NCI-H748 treated with DMSO at 0.1 percent for 48 hours (cell line): ENCODE results near the gene IGSF6.
"Not testable (repeated sequence)": the region's sequence is repeated elsewhere in the genome, so short reads cannot be mapped to it uniquely, and the experiment has no call there.

Experiments
- DNase-seq: peaks from one replicate; lab custom pipeline; 2025; lab: John Stamatoyannopoulos, UW

Gene IGSF6

GRCh38 chr16:21652453-21652852, at the start of gene IGSF6:
IGSF6 (minus strand) TSS chr16:21652608; CDS start chr16:21652598, 10 bp downstream.
- DNase-seq, result no peak

DNA sequence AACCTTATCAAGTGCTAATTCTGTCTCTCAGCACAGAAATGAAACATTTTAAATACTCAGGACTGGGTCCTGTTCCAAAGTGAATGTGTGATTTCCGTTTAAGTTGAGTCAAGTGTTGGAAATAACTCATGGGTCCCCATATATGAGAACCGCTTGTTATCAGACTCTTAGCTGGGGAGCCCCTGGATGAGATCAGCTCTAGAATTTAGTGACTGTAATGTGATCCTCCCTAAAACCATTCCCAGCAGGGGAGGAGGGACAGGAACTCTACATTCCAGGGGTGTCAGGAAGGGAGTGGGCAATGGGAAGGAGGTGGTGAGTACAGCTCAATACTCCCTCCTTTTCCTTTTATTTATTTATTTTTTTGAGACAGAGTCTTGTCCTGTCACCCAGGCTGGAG, 48.9 kb upstream of the IGSF6 start:
- DNase-seq, result no peak

- no peak for DNase-seq
Observed at GRCh38 chr16:21698169-21699032, 46.0 kb upstream of the IGSF6 start.

GRCh38 chr16:21697032-21697431, 44.6 kb upstream of the IGSF6 start:
- DNase-seq, result no peak

DNA sequence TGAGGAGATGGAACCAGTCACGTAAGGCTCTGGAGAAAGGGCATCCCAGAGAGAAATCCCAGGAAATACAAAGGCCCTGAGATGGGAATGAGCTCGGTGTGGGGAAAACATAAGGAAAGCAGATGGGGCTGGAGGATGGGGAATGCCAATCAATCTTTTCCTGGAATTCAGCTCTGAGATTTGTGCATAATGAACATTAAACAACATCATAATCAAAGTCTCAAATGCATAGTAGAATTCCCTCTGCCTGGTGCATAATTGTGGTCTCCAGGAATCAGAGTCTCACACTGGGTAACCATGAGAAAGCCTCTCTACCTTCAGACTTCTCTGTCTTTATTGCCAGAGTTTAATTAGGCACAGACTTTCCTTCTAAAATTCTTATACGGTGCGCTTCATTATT, 42.2 kb upstream of the IGSF6 start:
- no peak for DNase-seq

GRCh38 chr16:21690967-21691366, 38.6 kb upstream of the IGSF6 start:
- not testable (repeated sequence) for DNase-seq

- no peak for DNase-seq
Observed at GRCh38 chr16:21689107-21689506, 36.7 kb upstream of the IGSF6 start.

DNA sequence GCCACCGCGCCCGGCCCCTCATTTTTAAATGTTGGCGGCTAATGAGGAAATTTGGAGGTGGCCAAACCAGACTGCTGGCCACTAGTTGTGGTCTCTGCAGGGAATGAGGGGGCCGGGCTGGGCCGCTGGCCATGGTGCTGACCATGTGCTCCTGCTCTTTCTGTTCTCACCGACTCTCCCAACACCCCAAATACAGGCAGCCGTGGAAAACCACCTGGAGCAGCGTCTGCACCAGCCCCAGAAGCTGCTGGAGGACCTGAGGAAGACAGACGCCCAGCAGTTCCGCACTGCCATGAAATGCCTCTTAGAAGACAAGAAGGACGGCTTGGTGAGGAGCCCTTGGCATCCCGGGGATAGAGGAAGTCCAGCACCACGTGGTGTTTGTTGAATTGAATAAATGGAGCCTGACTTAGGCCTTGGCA, 32.6 kb upstream of the IGSF6 start:
- no peak for DNase-seq

DNA sequence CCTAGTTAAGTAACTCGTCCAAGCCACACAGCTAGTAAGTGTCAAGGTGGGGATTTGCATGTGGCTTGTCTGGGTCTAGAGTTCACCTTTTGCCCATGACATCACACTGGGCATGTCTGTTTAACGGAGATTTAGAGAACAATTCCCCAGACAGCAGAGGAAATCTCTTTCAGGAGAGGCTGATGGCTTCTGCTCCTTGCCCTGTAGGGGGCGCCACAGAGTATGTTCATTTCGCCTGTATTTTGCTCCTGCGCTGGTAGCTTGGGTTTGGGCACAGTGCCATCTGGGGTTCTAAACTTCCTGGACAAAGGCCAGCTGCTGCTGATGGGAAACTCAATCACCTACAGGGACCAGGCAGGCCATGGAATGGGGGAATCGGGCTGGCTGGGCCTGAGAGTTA, 31.8 kb upstream of the IGSF6 start:
- DNase-seq, result no peak

DNA sequence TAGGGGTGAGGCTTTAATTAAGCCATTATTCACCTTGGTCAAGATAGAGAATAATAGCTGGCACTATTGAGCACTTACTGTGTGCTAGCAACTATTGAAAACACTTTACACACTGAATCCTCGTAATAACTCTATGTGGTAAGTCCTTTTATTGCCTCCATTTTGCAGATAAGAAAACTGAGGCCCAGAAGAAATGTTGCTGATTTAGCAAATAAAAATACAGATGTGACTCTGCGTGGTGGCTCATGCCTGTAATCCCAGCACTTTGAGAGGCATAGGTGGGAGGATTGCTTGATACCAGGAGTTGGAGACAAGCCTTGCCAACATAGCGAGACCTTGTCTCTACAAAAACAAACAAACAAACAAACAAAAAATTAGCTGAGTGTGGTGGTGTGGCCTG, 30.8 kb upstream of the IGSF6 start:
- DNase-seq, result no peak

- not testable (repeated sequence) for DNase-seq
Observed at GRCh38 chr16:21680714-21681113, 28.3 kb upstream of the IGSF6 start.

GRCh38 chr16:21674456-21674855, 22.0 kb upstream of the IGSF6 start:
- DNase-seq, result not testable (repeated sequence)

GRCh38 chr16:21673469-21673868, 21.1 kb upstream of the IGSF6 start:
- DNase-seq, result no peak

DNA sequence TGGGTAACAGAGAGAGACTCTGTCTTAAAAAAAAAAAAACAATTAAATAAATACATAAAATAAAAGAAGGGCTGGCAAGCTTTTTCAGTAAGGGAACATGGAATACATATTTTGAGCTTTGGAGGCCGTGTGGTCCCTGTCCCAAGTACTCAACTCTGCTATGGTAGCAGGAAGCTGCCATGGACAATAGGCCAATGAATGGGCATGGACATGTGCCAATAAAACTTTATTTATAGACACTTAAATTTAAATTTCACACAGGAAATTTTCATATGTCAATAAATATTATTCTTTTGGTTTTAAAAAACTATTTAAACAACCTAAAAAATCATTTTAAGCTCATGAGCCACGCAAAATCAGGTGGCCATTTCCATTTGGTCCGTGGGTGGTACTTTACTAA, 15.2 kb upstream of the IGSF6 start:
- DNase-seq, result no peak

- DNase-seq, result no peak
Observed at GRCh38 chr16:21666772-21667171, 14.4 kb upstream of the IGSF6 start.

GRCh38 chr16:21664801-21665492, 12.5 kb upstream of the IGSF6 start:
- DNase-seq, result no peak

GRCh38 chr16:21663889-21664647, 11.7 kb upstream of the IGSF6 start, which contains the start of gene OTOA:
OTOA (plus strand) TSS chr16:21663968; CDS start chr16:21678515, 14,547 bp downstream.
- no peak for DNase-seq

GRCh38 chr16:21659124-21659523, 6.7 kb upstream of the IGSF6 start:
- DNase-seq, result no peak

- DNase-seq, result peak; percentile 15
Observed at GRCh38 chr16:21656795-21657768, 4.7 kb upstream of the IGSF6 start.

DNA sequence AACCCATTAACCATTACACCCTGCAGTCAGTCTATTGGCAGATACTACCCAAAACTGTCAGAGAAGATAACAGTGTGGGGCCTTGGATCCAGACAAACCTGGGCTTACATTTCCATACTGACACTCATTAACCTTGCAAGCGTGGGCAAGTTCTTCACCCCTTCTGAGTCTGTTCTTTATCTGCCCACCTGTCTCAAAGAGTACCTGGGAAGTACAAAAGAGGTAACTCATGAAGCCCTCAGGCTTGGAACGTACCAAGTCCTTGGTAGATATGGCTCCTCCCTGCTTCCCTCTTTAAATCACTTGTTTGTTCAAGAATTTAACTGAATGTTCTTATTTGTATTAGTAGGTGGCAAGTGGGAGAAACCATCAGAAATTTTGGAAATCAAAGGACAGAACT, 2.5 kb upstream of the IGSF6 start:
- no peak for DNase-seq

GRCh38 chr16:21654466-21654865, 2.1 kb upstream of the IGSF6 start:
- DNase-seq, result no peak
